Body of pancreas (tissue), 4 donors: Measurements from ENCODE around the gene NPTX1. TPM values are rescaled to one million over a fixed set of nuclear protein-coding genes. Genes with fewer than 3 reads are reported as not detected.

Source experiments
- ATAC-seq: fragments of 150-250 bp; one replicate; pipeline ENCODE4 v1.9.1; 2016
- DNase-seq, 4 donors: peaks; one replicate each; pipeline ENCODE4 v3.0.0-alpha.2; 2019
- H3K27ac ChIP-seq, 4 donors: fragments of 200-600 bp; sonication (generic); 1 replicate in 3 of 4; 2 replicates in 1 of 4; pipeline versions ENCODE4 v1.5.1 to v1.6.1; 2016 to 2019; ENCODE audit warnings: mild to moderate bottlenecking in 1 of 4, mixed read lengths in 1 of 4, moderate library complexity in 1 of 4
- H3K27me3 ChIP-seq, 2 donors: fragments of 200-600 bp; sonication (generic); one replicate each; pipeline ENCODE4 v1.6.0; 2016; ENCODE audit warnings: mild to moderate bottlenecking in 1 of 2
- H3K36me3 ChIP-seq, 2 donors: fragments of 200-600 bp; sonication (generic); replicated peaks in 1 of 2; 2 replicates each; pipeline ENCODE4 v1.5.1; 2016; ENCODE audit warnings: low read depth in 2 of 2; ENCODE audit not compliant: insufficient read depth in 1 of 2
- H3K4me1 ChIP-seq: fragments of 200-600 bp; sonication (generic); one replicate; pipeline ENCODE4 v1.6.0; 2016
- H3K4me3 ChIP-seq, 2 donors: fragments of 200-600 bp; sonication (generic); 1 replicate in 1 of 2; 2 replicates in 1 of 2; pipeline ENCODE4 v1.5.1; 2016 to 2019
- H3K9me3 ChIP-seq, 3 donors: fragments of 200-600 bp; sonication (generic); 1 replicate in 2 of 3; 2 replicates in 1 of 3; pipeline ENCODE4 v1.5.1; 2016
- CTCF ChIP-seq, 7 experiments: fragments of 450-650 bp in 4 of 7; fragments of 200-600 bp in 3 of 7; sonication (generic) in 3 of 7; IDR thresholded peaks; one replicate each; pipeline ENCODE4 v1.5.1; 2016 to 2019; ENCODE audit warnings: antibody characterized with exemption in 7 of 7
- POLR2A ChIP-seq, 3 donors: fragments of 450-650 bp; IDR thresholded peaks; one replicate each; pipeline ENCODE4 v1.6.1; 2016; ENCODE audit warnings: antibody characterized with exemption in 3 of 3, mild to moderate bottlenecking in 2 of 3
- WGBS, 2 donors: methylation state at CpG; one replicate each; pipeline ENCODE4 v1.1.5; 2017; 5-methylcytosine and 5-hydroxymethylcytosine counted together
- intact Hi-C: fragments of 100-400 bp; cut with DNase I; formaldehyde crosslinking; loops from one replicate; pipeline ENCODE4 v1.15.1; 2023
- total RNA-seq, 2 donors: library from RNA; depleted of rRNA; stranded (reverse); fragments of >200 nt; gene quantifications; one replicate each; pipeline ENCODE4 v1.1.0, GENCODE V29; 2016

Gene NPTX1
- total RNA-seq, 2 donors from 2014 or later, result 0.26 TPM; not detected in 1

- Histone ChIP-seq H3K27me3 (peaks cover 0 to 26% of the 10 kb centered on the region in 2 donors), H3K9me3 (no peaks in the 10 kb centered on the region), H3K36me3 (no peaks in the 10 kb centered on the region), H3K27ac (no peak overlapping the region), H3K4me3 (no peak overlapping the region), H3K4me1 (peaks cover 19% of the 10 kb centered on the region)
- ATAC-seq, result no peak
- WGBS, 2 donors, result 77% methylated on average over 4 of the region's 4 CpGs; no CpG with 5 or more reads in 1 of the 2 donors
- TF ChIP-seq CTCF (IDR thresholded peaks at IDR 0.05), result no peak
- no peak for TF ChIP-seq POLR2A (IDR thresholded peaks at IDR 0.05)
- intact Hi-C loops, result no loop called here
- DNase-seq, result no peak
Measured at GRCh38 chr17:80482058-80482318, 5.6 kb upstream of the NPTX1 start.

- no peak overlapping the region for H3K27ac ChIP-seq
- DNase-seq (peak in 1 of 4 donors; percentile 35), ATAC-seq (no peak)
- intact Hi-C loops, result no loop called here
- no peaks in the 10 kb centered on the region for H3K9me3 ChIP-seq
- TF ChIP-seq POLR2A (IDR thresholded peaks at IDR 0.05) (no peak), CTCF (IDR thresholded peaks at IDR 0.05) (no peak)
- H3K4me3 ChIP-seq, result no peak overlapping the region
- no peaks in the 10 kb centered on the region for H3K36me3 ChIP-seq
- H3K4me1 ChIP-seq, result peaks cover 24% of the 10 kb centered on the region
- H3K27me3 ChIP-seq, result peaks cover 0 to 29% of the 10 kb centered on the region in 2 donors
- WGBS, 2 donors, result 30 to 32% methylated on average over 5 to 20 of the region's 21 CpGs
Measured at GRCh38 chr17:80481284-80482057, 5.1 kb upstream of the NPTX1 start.

- WGBS, 2 donors, result 77 to 88% methylated on average over 7 of the region's 7 CpGs
- Histone ChIP-seq H3K27me3 (peaks cover 0 to 39% of the 10 kb centered on the region in 2 donors), H3K4me1 (peaks cover 35% of the 10 kb centered on the region), H3K27ac (no peak overlapping the region), H3K9me3 (no peaks in the 10 kb centered on the region), H3K4me3 (no peak overlapping the region), H3K36me3 (no peaks in the 10 kb centered on the region)
- DNase-seq (no peak), ATAC-seq (no peak)
- TF ChIP-seq POLR2A (IDR thresholded peaks at IDR 0.05) (no peak), CTCF (IDR thresholded peaks at IDR 0.05) (no peak)
- intact Hi-C loops, result no loop called here
Measured at GRCh38 chr17:80480248-80480647, 3.8 kb upstream of the NPTX1 start.

GRCh38 chr17:80479246-80479566, 2.8 kb upstream of the NPTX1 start:
- H3K4me3 ChIP-seq, result no peak overlapping the region
- intact Hi-C loops, result no loop called here
- H3K4me1 ChIP-seq, result peaks cover 43% of the 10 kb centered on the region
- H3K27ac ChIP-seq, result no peak overlapping the region
- H3K27me3 ChIP-seq, result peaks cover 0 to 50% of the 10 kb centered on the region in 2 donors
- WGBS, 2 donors, result 52 to 69% methylated on average over 8 to 9 of the region's 9 CpGs
- ATAC-seq (no peak), DNase-seq (no peak)
- TF ChIP-seq POLR2A (IDR thresholded peaks at IDR 0.05), result no peak
- no peak for TF ChIP-seq CTCF (IDR thresholded peaks at IDR 0.05)
- no peaks in the 10 kb centered on the region for H3K36me3 ChIP-seq
- no peaks in the 10 kb centered on the region for H3K9me3 ChIP-seq
